ENCODE measurements around the gene FANCL.
A peak's percentile ranks its signal among the peaks of the same experiment; 100 is the strongest.
"Not testable (repeated sequence)": the region's sequence is repeated elsewhere in the genome, so short reads cannot be mapped to it uniquely, and the experiment has no call there.

The FANCL gene

DNA sequence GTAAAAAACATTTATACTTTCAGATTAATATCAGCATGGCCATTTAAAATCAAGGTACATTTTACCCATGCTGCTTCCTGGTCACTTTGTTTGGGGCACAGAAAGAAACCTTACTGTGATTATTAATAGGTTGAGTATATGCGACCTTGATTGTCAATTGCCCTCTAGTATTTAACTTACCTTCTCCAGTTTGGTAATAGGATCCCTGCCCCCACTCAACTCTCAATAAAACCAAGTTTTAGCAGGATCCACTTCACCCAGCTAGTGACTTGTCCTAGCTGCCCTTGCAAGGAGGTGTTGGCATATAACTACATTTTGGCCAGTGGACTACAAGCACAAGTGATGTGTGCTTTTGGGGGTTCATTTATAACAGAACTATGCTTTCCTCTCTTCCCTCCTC, 34.3 kb downstream of the FANCL start:
- DNase-seq (ENCODE audit: insufficient read length, low spot score) (no peak), FAIRE-seq (peak; percentile 5)
- TF ChIP-seq POU2F2 (IDR thresholded peaks at IDR 0.05; ENCODE audit: low read depth, low read length) (no peak), POLR2AphosphoS5 (IDR thresholded peaks at IDR 0.05; ENCODE audit: low read depth, low read length) (no peak), POLR2A (IDR thresholded peaks at IDR 0.05; ENCODE audit: low read depth, low read length) (no peak), SPI1 (IDR thresholded peaks at IDR 0.05; ENCODE audit: low read depth, low read length) (no peak), TAF1 (IDR thresholded peaks at IDR 0.05; ENCODE audit: low read depth, low read length) (no peak), PAX5 (IDR thresholded peaks at IDR 0.05; ENCODE audit: insufficient read depth, low read length, severe bottlenecking) (no peak)

DNA sequence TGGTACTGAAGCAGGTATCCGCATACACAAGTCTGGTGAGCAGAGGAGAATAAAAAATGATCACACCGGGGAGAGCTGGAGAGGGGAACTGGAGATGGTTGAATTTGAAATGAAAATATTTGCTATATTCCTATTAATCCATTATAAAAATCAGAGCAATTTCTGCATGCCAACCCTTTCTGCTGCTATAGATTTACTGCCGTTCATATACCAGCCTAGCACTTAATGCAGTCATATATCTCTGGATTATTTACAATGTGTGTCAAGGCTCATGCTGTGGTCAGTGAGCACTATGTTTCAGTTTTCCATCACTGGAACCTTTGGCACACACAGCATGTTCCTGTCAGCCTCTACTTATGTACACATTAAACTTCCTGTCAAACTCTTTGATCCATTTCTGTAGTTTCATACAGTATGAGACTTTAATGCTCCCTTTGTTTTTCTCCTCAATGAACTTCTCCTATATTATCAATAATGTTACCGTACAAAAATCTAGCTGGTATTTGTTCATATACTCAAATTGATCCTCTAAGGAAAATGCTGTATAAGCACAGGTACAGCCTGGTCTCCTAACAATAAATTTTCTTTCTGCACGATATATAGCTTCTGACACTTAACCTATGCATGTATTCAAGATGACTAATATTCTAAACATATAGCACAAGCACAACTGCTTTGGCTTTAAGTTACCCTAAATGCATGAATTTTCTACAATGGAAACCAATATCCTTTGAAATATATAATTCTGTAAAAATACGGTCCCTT, 36.7 kb downstream of the FANCL start:
- TF ChIP-seq TAF1 (IDR thresholded peaks at IDR 0.05; ENCODE audit: low read depth, low read length) (no peak), PAX5 (IDR thresholded peaks at IDR 0.05; ENCODE audit: insufficient read depth, low read length, severe bottlenecking) (no peak), POLR2A (IDR thresholded peaks at IDR 0.05; ENCODE audit: low read depth, low read length) (no peak), SPI1 (IDR thresholded peaks at IDR 0.05; ENCODE audit: low read depth, low read length) (no peak), POLR2AphosphoS5 (IDR thresholded peaks at IDR 0.05; ENCODE audit: low read depth, low read length) (no peak), POU2F2 (IDR thresholded peaks at IDR 0.05; ENCODE audit: low read depth, low read length) (no peak)
- FAIRE-seq (no peak), DNase-seq (ENCODE audit: insufficient read length, low spot score) (no peak)

DNA sequence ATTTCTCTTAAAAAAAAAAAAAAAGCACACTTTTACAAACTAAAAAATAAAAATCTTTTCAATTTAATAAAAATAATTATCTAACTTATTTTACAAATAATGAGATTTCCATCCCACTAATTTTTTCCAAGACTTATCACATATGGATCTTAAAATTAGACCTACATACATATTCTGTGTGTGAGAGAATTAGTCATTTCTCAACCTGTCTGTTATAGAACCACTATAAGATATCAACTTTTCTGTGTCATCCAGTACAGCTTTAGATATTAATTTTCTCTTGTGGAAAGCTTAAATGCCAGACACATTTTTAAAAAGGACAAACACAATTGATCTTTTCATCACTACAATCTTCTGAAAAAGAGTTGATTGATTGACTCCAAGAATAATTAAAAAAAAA, 38.1 kb downstream of the FANCL start:
- no peak for TF ChIP-seq POU2F2 (IDR thresholded peaks at IDR 0.05; ENCODE audit: low read depth, low read length)
- TF ChIP-seq POLR2AphosphoS5 (IDR thresholded peaks at IDR 0.05; ENCODE audit: low read depth, low read length) = no peak
- no peak for TF ChIP-seq POLR2A (IDR thresholded peaks at IDR 0.05; ENCODE audit: low read depth, low read length)
- no peak for TF ChIP-seq TAF1 (IDR thresholded peaks at IDR 0.05; ENCODE audit: low read depth, low read length)
- no peak for TF ChIP-seq SPI1 (IDR thresholded peaks at IDR 0.05; ENCODE audit: low read depth, low read length)
- TF ChIP-seq PAX5 (IDR thresholded peaks at IDR 0.05; ENCODE audit: insufficient read depth, low read length, severe bottlenecking) = no peak
- FAIRE-seq (no peak), DNase-seq (ENCODE audit: insufficient read length, low spot score) (no peak)

DNA sequence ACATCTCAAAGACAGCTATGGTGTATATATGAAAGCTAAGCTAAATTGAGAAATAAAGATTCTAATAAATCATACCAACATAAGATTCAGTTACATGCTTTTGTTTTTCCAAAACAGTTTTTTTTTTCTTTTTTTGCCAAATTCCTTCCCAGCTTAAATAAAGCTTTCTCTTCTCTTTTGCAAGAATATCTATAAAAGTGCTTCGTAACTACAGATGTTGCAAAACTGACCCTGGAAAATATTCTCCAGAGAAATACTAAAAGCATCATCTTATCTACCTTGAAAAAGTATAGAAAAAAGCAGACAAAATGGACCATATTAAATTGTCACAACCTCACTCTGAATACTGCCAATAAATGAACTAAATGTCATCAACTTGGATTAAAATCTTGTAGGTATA, 38.7 kb downstream of the FANCL start:
- no peak for DNase-seq (ENCODE audit: insufficient read length, low spot score)
- TF ChIP-seq SPI1 (IDR thresholded peaks at IDR 0.05; ENCODE audit: low read depth, low read length) (no peak), POU2F2 (IDR thresholded peaks at IDR 0.05; ENCODE audit: low read depth, low read length) (no peak), PAX5 (IDR thresholded peaks at IDR 0.05; ENCODE audit: insufficient read depth, low read length, severe bottlenecking) (no peak), TAF1 (IDR thresholded peaks at IDR 0.05; ENCODE audit: low read depth, low read length) (no peak), POLR2AphosphoS5 (IDR thresholded peaks at IDR 0.05; ENCODE audit: low read depth, low read length) (no peak), POLR2A (IDR thresholded peaks at IDR 0.05; ENCODE audit: low read depth, low read length) (no peak)
- no peak for FAIRE-seq

DNA sequence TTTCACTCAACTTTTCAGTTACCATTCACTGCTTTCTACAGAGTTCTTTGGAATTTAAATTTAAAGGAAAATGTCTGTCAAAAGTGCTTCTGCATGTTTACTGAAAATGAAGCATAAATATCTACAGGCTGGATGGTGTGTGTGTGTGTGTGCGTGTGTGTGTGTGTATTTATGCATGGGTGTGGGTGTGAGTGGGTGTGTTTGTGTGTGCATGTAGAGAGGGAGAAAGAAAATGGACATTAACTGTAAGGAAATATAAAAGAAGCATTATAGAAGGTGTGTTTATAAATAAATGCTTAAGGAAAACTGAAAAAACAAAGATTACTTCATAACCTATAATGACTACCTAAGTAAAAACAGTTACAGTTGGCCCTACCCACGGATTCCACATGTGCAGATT, 43.2 kb downstream of the FANCL start:
- TF ChIP-seq SPI1 (IDR thresholded peaks at IDR 0.05; ENCODE audit: low read depth, low read length) = no peak
- no peak for TF ChIP-seq POLR2A (IDR thresholded peaks at IDR 0.05; ENCODE audit: low read depth, low read length)
- no peak for TF ChIP-seq POLR2AphosphoS5 (IDR thresholded peaks at IDR 0.05; ENCODE audit: low read depth, low read length)
- TF ChIP-seq TAF1 (IDR thresholded peaks at IDR 0.05; ENCODE audit: low read depth, low read length) = no peak
- no peak for TF ChIP-seq POU2F2 (IDR thresholded peaks at IDR 0.05; ENCODE audit: low read depth, low read length)
- no peak for TF ChIP-seq PAX5 (IDR thresholded peaks at IDR 0.05; ENCODE audit: insufficient read depth, low read length, severe bottlenecking)
- no peak for DNase-seq (ENCODE audit: insufficient read length, low spot score)
- FAIRE-seq = no peak

DNA sequence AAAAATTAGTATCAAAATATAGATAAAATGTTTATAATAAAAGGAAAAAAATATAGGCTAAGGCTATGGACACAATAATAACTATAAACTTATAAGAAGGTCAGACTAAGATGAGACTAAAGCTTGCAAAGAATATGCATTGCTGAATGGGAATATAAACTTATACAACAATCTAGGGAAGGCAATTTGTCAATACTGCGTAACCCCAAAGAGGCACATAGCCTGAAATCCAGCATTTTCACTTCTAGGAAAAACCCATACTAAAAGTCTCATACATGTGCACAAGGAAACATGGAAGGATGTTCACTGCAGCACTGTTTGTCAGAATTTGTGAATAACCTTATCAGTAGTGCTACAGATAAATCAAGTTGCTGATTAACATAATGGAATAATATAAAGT, 45.5 kb downstream of the FANCL start:
- no peak for TF ChIP-seq POLR2A (IDR thresholded peaks at IDR 0.05; ENCODE audit: low read depth, low read length)
- TF ChIP-seq POLR2AphosphoS5 (IDR thresholded peaks at IDR 0.05; ENCODE audit: low read depth, low read length) = no peak
- TF ChIP-seq SPI1 (IDR thresholded peaks at IDR 0.05; ENCODE audit: low read depth, low read length) = no peak
- no peak for TF ChIP-seq POU2F2 (IDR thresholded peaks at IDR 0.05; ENCODE audit: low read depth, low read length)
- TF ChIP-seq PAX5 (IDR thresholded peaks at IDR 0.05; ENCODE audit: insufficient read depth, low read length, severe bottlenecking) = no peak
- TF ChIP-seq TAF1 (IDR thresholded peaks at IDR 0.05; ENCODE audit: low read depth, low read length) = no peak

DNA sequence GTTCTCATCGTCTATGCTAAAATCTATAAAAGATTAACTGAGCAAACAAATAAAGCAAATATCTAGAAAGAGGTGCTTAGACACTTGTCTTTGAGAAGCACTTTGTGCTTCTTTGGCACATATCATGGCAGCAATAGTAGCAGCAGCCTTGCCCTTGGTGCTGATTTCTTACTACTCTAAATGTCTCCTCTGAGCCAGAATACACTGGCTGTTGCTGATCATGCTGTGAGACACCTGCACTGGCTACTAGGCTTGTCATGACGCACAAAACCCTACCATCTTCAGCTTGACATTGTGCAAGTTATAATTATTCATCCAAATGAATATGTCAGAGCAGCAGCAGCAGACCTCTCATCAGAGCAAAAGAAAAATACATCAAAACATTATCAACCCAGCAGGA, 46.7 kb downstream of the FANCL start:
- TF ChIP-seq POLR2A (IDR thresholded peaks at IDR 0.05; ENCODE audit: low read depth, low read length) = no peak
- no peak for TF ChIP-seq TAF1 (IDR thresholded peaks at IDR 0.05; ENCODE audit: low read depth, low read length)
- TF ChIP-seq SPI1 (IDR thresholded peaks at IDR 0.05; ENCODE audit: low read depth, low read length) = no peak
- TF ChIP-seq POLR2AphosphoS5 (IDR thresholded peaks at IDR 0.05; ENCODE audit: low read depth, low read length) = no peak
- no peak for TF ChIP-seq POU2F2 (IDR thresholded peaks at IDR 0.05; ENCODE audit: low read depth, low read length)
- no peak for TF ChIP-seq PAX5 (IDR thresholded peaks at IDR 0.05; ENCODE audit: insufficient read depth, low read length, severe bottlenecking)
- no peak for FAIRE-seq
- no peak for DNase-seq (ENCODE audit: insufficient read length, low spot score)

More for the DNA sequence above, 45.5 kb downstream of the FANCL start:
- FAIRE-seq (no peak), DNase-seq (ENCODE audit: insufficient read length, low spot score) (no peak)

DNA sequence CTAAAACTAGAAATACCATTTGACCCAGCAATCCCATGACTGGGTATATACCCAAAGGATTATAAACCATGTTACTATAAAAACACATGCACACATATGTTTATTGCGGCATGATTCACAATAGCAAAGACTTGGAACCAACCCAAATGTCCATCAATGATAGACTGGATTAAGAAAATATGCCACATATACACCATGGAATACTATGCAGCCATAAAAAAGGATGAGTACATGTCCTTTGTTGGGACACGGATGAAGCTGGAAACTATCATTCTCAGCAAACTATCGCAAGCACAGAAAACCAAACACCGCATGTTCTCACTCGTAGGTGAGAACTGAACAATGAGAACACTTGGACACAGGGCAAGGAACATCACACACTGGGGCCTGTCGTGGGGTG, 54.1 kb downstream of the FANCL start:
- not testable (repeated sequence) for DNase-seq (ENCODE audit: insufficient read length, low spot score); FAIRE-seq

DNA sequence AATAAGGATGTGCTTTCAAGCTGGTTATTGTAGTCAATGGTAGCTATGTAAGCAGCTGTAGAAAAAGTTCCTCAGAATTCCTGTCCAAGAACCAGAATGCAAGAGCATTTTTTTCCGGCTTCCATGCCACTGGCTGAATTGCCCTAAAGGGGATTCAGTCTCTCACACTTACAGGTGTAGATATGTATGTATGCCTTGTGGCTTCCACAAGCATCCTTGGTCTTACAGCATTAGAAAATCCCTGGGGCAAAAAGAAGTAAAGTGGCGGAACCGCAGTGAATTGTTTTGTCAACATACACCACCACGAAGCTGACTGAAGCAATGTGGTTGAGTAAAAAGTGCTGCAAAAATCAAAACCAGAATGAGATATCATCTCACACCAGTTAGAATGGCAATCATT, 54.6 kb downstream of the FANCL start:
- FAIRE-seq = no peak

DNA sequence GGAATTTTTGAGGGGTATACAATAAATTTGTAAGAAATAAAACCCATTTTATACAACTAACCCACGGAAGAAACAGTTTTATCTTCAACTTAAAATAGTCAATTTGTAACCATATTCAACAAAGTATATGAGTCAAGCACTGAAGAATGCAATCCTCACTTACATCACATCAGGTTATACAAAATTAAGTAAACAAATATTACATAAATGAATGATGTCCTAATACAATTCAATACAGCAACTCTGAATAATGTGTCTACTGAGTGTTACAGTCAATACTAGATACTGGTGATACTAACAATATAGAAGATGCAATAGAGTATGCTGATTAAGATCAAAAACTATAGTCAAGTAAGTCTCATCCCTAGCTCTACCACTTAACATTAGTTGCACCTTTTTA, 58.6 kb downstream of the FANCL start:
- no peak for TF ChIP-seq POLR2AphosphoS5 (IDR thresholded peaks at IDR 0.05; ENCODE audit: low read depth, low read length)
- TF ChIP-seq SPI1 (IDR thresholded peaks at IDR 0.05; ENCODE audit: low read depth, low read length) = no peak
- no peak for TF ChIP-seq POLR2A (IDR thresholded peaks at IDR 0.05; ENCODE audit: low read depth, low read length)
- TF ChIP-seq PAX5 (IDR thresholded peaks at IDR 0.05; ENCODE audit: insufficient read depth, low read length, severe bottlenecking) = no peak
- TF ChIP-seq POU2F2 (IDR thresholded peaks at IDR 0.05; ENCODE audit: low read depth, low read length) = no peak
- no peak for TF ChIP-seq TAF1 (IDR thresholded peaks at IDR 0.05; ENCODE audit: low read depth, low read length)
- DNase-seq (ENCODE audit: insufficient read length, low spot score) = no peak
- no peak for FAIRE-seq

More for the DNA sequence above, 54.6 kb downstream of the FANCL start:
- TF ChIP-seq SPI1 (IDR thresholded peaks at IDR 0.05; ENCODE audit: low read depth, low read length) (no peak), POLR2AphosphoS5 (IDR thresholded peaks at IDR 0.05; ENCODE audit: low read depth, low read length) (no peak), TAF1 (IDR thresholded peaks at IDR 0.05; ENCODE audit: low read depth, low read length) (no peak), POU2F2 (IDR thresholded peaks at IDR 0.05; ENCODE audit: low read depth, low read length) (no peak), POLR2A (IDR thresholded peaks at IDR 0.05; ENCODE audit: low read depth, low read length) (no peak), PAX5 (IDR thresholded peaks at IDR 0.05; ENCODE audit: insufficient read depth, low read length, severe bottlenecking) (no peak)
- no peak for DNase-seq (ENCODE audit: insufficient read length, low spot score)

Measured in GM12891 (cell line).